Lung (tissue), 12 donors: ENCODE data around the gene MTPN. TPM values are rescaled to one million over a fixed set of nuclear protein-coding genes. Genes with fewer than 3 reads are reported as not detected.

Experiments used
- ATAC-seq: fragments of 200-7000 bp; cut with Tn5 transposase; one replicate; pipeline ENCODE4 v1.9.1; 2020; ENCODE audit warnings: moderate number of reproducible peaks; ENCODE audit not compliant: insufficient read depth, low FRiP score
- DNase-seq, 3 donors: peaks; one replicate each; pipeline ENCODE4 v3.0.0-alpha.2; 2013 to 2017
- H3K27ac ChIP-seq, 2 donors: one replicate each; pipeline ENCODE4 v1.5.1; 2013; ENCODE audit warnings: mild to moderate bottlenecking in 2 of 2, moderate library complexity in 2 of 2, control low read depth in 1 of 2, inconsistent platforms in 1 of 2, low read depth in 1 of 2, low read length in 1 of 2
- H3K27me3 ChIP-seq, 3 donors: one replicate each; pipeline ENCODE4 v1.5.1; 2013; ENCODE audit warnings: low read length in 2 of 3; ENCODE audit not compliant: control insufficient read depth in 3 of 3, insufficient read depth in 3 of 3
- H3K36me3 ChIP-seq, 4 donors: one replicate each; pipeline ENCODE4 v1.5.1; 2013; ENCODE audit warnings: low read length in 4 of 4, mild to moderate bottlenecking in 1 of 4, moderate library complexity in 1 of 4; ENCODE audit not compliant: control insufficient read depth in 4 of 4, insufficient read depth in 4 of 4
- H3K4me1 ChIP-seq, 5 donors: one replicate each; pipeline ENCODE4 v1.5.1; 2013; ENCODE audit warnings: low read length in 5 of 5, mild to moderate bottlenecking in 2 of 5, moderate library complexity in 1 of 5; ENCODE audit not compliant: control insufficient read depth in 5 of 5, insufficient read depth in 5 of 5
- H3K4me3 ChIP-seq: one replicate; pipeline ENCODE4 v1.5.1; 2013; ENCODE audit warnings: mild to moderate bottlenecking, control low read depth, moderate library complexity
- H3K9ac ChIP-seq, 2 donors: one replicate each; pipeline ENCODE4 v1.5.1; 2013; ENCODE audit warnings: low read length in 2 of 2, control low read depth in 1 of 2; ENCODE audit not compliant: insufficient read depth in 1 of 2
- H3K9me3 ChIP-seq, 4 donors: one replicate each; pipeline ENCODE4 v1.5.1; 2013; ENCODE audit warnings: low read length in 3 of 4, mild to moderate bottlenecking in 1 of 4, moderate library complexity in 1 of 4; ENCODE audit not compliant: control insufficient read depth in 4 of 4, insufficient read depth in 3 of 4
- WGBS, 2 donors: extraction: QIAGEN DNeasy Blood & Tissue Kit; methylation state at CpG; one replicate each; pipeline ENCODE4 v1.1.7; 2013; 5-methylcytosine and 5-hydroxymethylcytosine counted together
- polyA plus RNA-seq, 2 donors: library from polyadenylated mRNA; stranded (reverse); fragments of 200-250 nt; gene quantifications; one replicate each; pipeline ENCODE4 v1.2.1, GENCODE V29; 2013
- total RNA-seq, 2 donors: library from RNA; depleted of rRNA in 1 of 2; stranded (reverse); fragments of >200 nt in 1 of 2; gene quantifications; one replicate each; pipeline ENCODE4 v1.2.1, GENCODE V29; 2014 to 2021
- TF ChIP-seq, protein P1 (sequence below): IDR thresholded peaks from 2 replicates; pipeline ENCODE4 v1.5.1; 2012; ENCODE audit warnings: mild to moderate bottlenecking; ENCODE audit errors: control extremely low read depth, extremely low read depth
- donor health status: control.
- donor health status: control.
- donor health status: Bipolar disorder and iron deficiency.
- donor health status: healthy.
- donor health status: DM: yes; HTN: yes; CAD: no.

Gene MTPN
- total and polyA plus RNA-seq, 4 donors, result 32.9 to 116 (median 105) TPM

DNA sequence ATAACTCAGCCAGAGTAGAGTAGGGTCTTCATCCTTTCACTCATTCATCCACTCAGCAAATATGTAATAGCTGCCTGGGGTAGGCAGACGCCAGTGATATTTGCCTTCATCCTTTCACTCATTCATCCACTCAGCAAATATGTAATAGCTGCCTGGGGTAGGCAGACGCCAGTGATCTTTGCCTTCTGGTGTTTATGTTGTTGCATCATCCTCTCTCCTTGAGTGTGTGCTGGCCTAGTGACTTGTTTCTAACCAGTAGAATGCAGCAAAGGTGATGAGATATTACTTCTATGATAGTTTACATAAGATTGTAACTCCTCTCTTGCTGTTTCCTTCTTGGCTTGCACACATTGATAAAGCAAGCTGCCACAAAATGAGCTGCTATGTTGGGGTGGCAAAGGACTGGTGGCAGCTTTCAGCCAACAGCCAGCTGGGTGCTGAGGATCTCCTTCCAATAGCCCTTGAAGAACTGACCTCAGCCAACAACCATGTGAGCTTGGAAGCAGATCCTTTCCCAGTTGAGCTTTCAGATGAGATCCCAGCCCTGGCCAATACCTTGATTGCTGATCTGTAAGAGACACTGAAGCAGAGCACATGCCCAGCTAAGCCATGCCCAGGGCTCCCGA lies 23.2 kb upstream of the MTPN start:
- WGBS, 2 donors, result 48 to 66% methylated on average over 3 of the region's 3 CpGs

DNA sequence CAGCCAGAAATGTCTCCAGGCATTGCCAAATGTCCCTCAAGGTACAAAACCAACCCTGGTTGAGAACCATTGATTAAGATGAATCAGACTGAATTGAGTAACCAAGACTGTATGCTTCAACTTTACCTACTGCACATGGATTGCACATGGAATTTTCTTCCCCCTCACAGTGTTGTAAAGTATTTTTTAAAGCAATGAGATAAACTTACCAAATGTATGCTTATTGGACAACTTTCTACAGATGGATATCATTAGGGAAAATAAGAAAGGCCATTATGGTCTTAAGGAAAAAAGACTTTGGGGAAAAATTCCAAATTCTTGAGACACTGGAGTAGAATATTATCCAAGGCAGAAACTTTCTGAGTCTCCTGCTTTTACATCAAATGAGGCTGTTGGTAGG lies 20.9 kb upstream of the MTPN start:
- TF ChIP-seq, protein P1, sequence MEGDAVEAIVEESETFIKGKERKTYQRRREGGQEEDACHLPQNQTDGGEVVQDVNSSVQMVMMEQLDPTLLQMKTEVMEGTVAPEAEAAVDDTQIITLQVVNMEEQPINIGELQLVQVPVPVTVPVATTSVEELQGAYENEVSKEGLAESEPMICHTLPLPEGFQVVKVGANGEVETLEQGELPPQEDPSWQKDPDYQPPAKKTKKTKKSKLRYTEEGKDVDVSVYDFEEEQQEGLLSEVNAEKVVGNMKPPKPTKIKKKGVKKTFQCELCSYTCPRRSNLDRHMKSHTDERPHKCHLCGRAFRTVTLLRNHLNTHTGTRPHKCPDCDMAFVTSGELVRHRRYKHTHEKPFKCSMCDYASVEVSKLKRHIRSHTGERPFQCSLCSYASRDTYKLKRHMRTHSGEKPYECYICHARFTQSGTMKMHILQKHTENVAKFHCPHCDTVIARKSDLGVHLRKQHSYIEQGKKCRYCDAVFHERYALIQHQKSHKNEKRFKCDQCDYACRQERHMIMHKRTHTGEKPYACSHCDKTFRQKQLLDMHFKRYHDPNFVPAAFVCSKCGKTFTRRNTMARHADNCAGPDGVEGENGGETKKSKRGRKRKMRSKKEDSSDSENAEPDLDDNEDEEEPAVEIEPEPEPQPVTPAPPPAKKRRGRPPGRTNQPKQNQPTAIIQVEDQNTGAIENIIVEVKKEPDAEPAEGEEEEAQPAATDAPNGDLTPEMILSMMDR, result no peak
- Histone ChIP-seq H3K9ac (no peak overlapping the region), H3K27ac (no peak overlapping the region), H3K9me3 (peaks cover 0 to 3% (median 0%) of the 10 kb centered on the region in 4 donors), H3K4me1 (no peaks in the 10 kb centered on the region), H3K27me3 (no peaks in the 10 kb centered on the region), H3K4me3 (no peak overlapping the region), H3K36me3 (no peaks in the 10 kb centered on the region)
- ATAC-seq, result no peak
- no peak for DNase-seq

More for the DNA sequence above, 23.2 kb upstream of the MTPN start:
- ATAC-seq (no peak), DNase-seq (no peak)
- TF ChIP-seq, protein P1, result no peak
- H3K4me3 ChIP-seq, result no peak overlapping the region
- H3K9ac ChIP-seq, result no peak overlapping the region
- no peaks in the 10 kb centered on the region for H3K27me3 ChIP-seq
- H3K36me3 ChIP-seq, result no peaks in the 10 kb centered on the region
- H3K4me1 ChIP-seq, result no peaks in the 10 kb centered on the region
- no peak overlapping the region for H3K27ac ChIP-seq
- H3K9me3 ChIP-seq, result peaks cover 0 to 3% (median 0%) of the 10 kb centered on the region in 4 donors

DNA sequence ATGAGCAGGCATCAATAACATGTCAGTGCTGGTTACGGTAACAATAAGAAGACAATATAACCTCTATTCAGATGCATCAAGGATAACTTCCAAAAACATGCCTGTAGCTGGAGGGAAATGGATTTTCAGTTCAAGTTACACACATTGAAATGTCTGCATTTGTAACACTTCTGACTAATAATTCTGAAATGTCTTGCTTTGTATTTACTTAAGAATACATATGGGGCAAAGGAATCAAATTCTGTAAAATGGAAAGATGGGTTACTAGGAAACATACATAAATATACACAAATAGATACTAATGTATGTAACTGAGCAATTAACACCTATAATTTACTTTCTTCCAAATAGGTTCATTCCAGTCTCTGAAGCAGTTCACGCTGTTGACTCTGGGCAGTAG lies 18.6 kb upstream of the MTPN start:
- H3K36me3 ChIP-seq, result no peaks in the 10 kb centered on the region
- DNase-seq, result no peak
- ATAC-seq, result no peak
- 90 to 93% methylated on average over 2 of the region's 2 CpGs for WGBS, 2 donors
- H3K9ac ChIP-seq, result no peak overlapping the region
- H3K9me3 ChIP-seq, result peaks cover 0 to 3% (median 0%) of the 10 kb centered on the region in 4 donors
- H3K27me3 ChIP-seq, result no peaks in the 10 kb centered on the region
- H3K27ac ChIP-seq, result no peak overlapping the region
- no peaks in the 10 kb centered on the region for H3K4me1 ChIP-seq
- TF ChIP-seq, protein P1, result no peak
- H3K4me3 ChIP-seq, result no peak overlapping the region
